ENCODE results near the gene GFPT1.

DNA sequence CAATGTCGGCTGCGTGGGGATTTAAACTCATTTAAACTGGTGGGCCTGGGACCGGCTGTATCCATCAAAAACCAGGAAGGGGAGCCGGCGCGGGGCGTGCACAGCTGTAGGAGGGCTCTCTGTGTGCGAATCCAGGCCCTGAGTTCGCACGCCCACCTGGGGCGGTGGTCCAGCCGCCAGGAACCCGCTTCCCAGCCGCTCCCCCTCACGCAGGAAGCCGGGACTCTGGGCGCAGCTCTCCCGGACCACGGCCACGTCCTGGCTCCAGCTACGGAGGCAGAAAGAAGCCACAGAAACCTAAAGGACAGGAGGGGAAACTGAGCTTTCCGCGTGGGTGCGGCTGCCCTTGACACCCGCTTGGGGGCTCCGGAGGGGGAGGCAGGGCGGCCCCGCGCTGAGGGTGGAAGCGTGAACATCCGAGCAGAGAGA lies 80.6 kb downstream of the GFPT1 start:
- TF ChIP-seq, protein P1, sequence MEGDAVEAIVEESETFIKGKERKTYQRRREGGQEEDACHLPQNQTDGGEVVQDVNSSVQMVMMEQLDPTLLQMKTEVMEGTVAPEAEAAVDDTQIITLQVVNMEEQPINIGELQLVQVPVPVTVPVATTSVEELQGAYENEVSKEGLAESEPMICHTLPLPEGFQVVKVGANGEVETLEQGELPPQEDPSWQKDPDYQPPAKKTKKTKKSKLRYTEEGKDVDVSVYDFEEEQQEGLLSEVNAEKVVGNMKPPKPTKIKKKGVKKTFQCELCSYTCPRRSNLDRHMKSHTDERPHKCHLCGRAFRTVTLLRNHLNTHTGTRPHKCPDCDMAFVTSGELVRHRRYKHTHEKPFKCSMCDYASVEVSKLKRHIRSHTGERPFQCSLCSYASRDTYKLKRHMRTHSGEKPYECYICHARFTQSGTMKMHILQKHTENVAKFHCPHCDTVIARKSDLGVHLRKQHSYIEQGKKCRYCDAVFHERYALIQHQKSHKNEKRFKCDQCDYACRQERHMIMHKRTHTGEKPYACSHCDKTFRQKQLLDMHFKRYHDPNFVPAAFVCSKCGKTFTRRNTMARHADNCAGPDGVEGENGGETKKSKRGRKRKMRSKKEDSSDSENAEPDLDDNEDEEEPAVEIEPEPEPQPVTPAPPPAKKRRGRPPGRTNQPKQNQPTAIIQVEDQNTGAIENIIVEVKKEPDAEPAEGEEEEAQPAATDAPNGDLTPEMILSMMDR (IDR thresholded peaks at IDR 0.05; ENCODE audit: poor library complexity) = no peak
- TF ChIP-seq EZH2phosphoT487 (IDR thresholded peaks at IDR 0.05; ENCODE audit: low read depth, severe bottlenecking, unreplicated experiment) = no peak

All from hepatocyte (in vitro differentiated cells).